ENCODE measurements around the gene FANCD2.
"Not testable (repeated sequence)": the region's sequence is repeated elsewhere in the genome, so short reads cannot be mapped to it uniquely, and the experiment has no call there.

- not testable (repeated sequence) for TF ChIP-seq CTCF (conservative IDR thresholded peaks at IDR 0.05); EZH2 (IDR thresholded peaks at IDR 0.05; ENCODE audit: low read depth)
Observed at GRCh38 chr3:10090774-10091173, 64.5 kb downstream of the FANCD2 start.
